GM23248 (cell line): ENCODE measurements around the gene TMEM190.

Experiments used
- EZH2 ChIP-seq: fragments of 200-600 bp; sonication (generic); IDR thresholded peaks from 2 replicates; pipeline ENCODE4 v1.6.1; 2018; ENCODE audit warnings: antibody characterized with exemption, mild to moderate bottlenecking; ENCODE audit not compliant: insufficient read depth, poor library complexity, severe bottlenecking
- EZH2phosphoT487 ChIP-seq: fragments of 200-600 bp; sonication (generic); IDR thresholded peaks from 2 replicates; pipeline ENCODE4 v1.6.1; 2018; ENCODE audit warnings: antibody characterized with exemption, moderate library complexity, mild to moderate bottlenecking, low read depth; ENCODE audit not compliant: insufficient read depth

GRCh38 chr19:55345101-55345817 lies 31.4 kb upstream of the TMEM190 start:
- TF ChIP-seq EZH2: no peak
- no peak for TF ChIP-seq EZH2phosphoT487
